OCI-LY7 (cell line): ENCODE data around the gene OR5H2. TPM values are rescaled to one million over a fixed set of nuclear protein-coding genes. Genes with fewer than 3 reads are reported as not detected.

Experiments
- BruUV-seq: library from RNA; stranded (reverse); fragments of 400-500 nt; replicated peaks from 2 replicates; lab custom pipeline; 2021; lab: Mats Ljungman, UMichigan
- CTCF ChIA-PET: fragments of 300-600 bp; sonication (Branson Sonifier 250); formaldehyde crosslinking; loops from one replicate; lab custom pipeline; 2022; ENCODE audit warnings: antibody characterized with exemption; ENCODE audit not compliant: unreplicated experiment; lab: Charles Lee
- POLR2A ChIA-PET: fragments of 300-600 bp; sonication (Branson Sonifier 250); formaldehyde crosslinking; loops from one replicate; lab custom pipeline; 2022; ENCODE audit warnings: antibody characterized with exemption; lab: Charles Lee
- DNase-seq: peaks from one replicate; pipeline ENCODE4 v3.0.0-alpha.2; 2015; ENCODE audit warnings: low spot score
- H2AFZ ChIP-seq: fragments of 200-600 bp; sonication (generic), shearing (Covaris generic); 2 replicates; pipeline ENCODE4 v1.6.1; 2014; ENCODE audit warnings: mild to moderate bottlenecking, antibody characterized with exemption, low read length, moderate library complexity
- H3K27ac ChIP-seq: fragments of 200-600 bp; sonication (generic); 2 replicates; pipeline ENCODE4 v1.5.1; 2014; ENCODE audit warnings: mixed run types, low read depth, mild to moderate bottlenecking, moderate library complexity, low read length, inconsistent platforms; ENCODE audit not compliant: poor library complexity, severe bottlenecking
- H3K36me3 ChIP-seq: fragments of 200-600 bp; sonication (generic); 2 replicates; pipeline ENCODE4 v1.6.1; 2014; ENCODE audit warnings: mild to moderate bottlenecking, antibody characterized with exemption, low read length, moderate library complexity, mixed read lengths; ENCODE audit not compliant: insufficient read depth
- H3K4me1 ChIP-seq: fragments of 200-600 bp; sonication (generic); 2 replicates; pipeline ENCODE4 v1.5.1; 2014; ENCODE audit warnings: mild to moderate bottlenecking, low read length; ENCODE audit not compliant: insufficient read depth, poor library complexity, severe bottlenecking
- H3K4me2 ChIP-seq: fragments of 200-600 bp; sonication (generic); 2 replicates; pipeline ENCODE4 v1.6.1; 2014; ENCODE audit warnings: mild to moderate bottlenecking, low read length
- H3K4me3 ChIP-seq: fragments of 200-600 bp; sonication (generic); 2 replicates; pipeline ENCODE4 v1.5.1; 2014; ENCODE audit warnings: mild to moderate bottlenecking, low read depth, low read length; ENCODE audit not compliant: poor library complexity, severe bottlenecking
- H3K79me2 ChIP-seq: fragments of 200-600 bp; sonication (generic); 2 replicates; pipeline ENCODE4 v1.6.1; 2016; ENCODE audit warnings: low read depth, mild to moderate bottlenecking, low read length, moderate library complexity, mixed read lengths; ENCODE audit not compliant: insufficient read depth
- H3K9me2 ChIP-seq: fragments of 200-600 bp; sonication (generic); 2 replicates; pipeline ENCODE4 v1.6.1; 2016; ENCODE audit warnings: mild to moderate bottlenecking, low read length, mixed read lengths; ENCODE audit not compliant: insufficient read depth
- H3K9me3 ChIP-seq: fragments of 200-600 bp; sonication (generic); 2 replicates; pipeline ENCODE4 v1.6.1; 2014; ENCODE audit warnings: mild to moderate bottlenecking, mixed run types, low read length, mixed read lengths
- H4K20me1 ChIP-seq: fragments of 200-600 bp; sonication (generic); 2 replicates; pipeline ENCODE4 v1.6.1; 2014; ENCODE audit warnings: mild to moderate bottlenecking, antibody characterized with exemption, low read length, moderate library complexity, mixed read lengths; ENCODE audit not compliant: insufficient read depth
- CTCF ChIP-seq: fragments of 200-600 bp; sonication (generic); conservative IDR thresholded peaks from 2 replicates; pipeline ENCODE4 v1.5.1; 2014; ENCODE audit warnings: mild to moderate bottlenecking, antibody characterized with exemption, low read length, moderate library complexity, mixed read lengths
- EZH2phosphoT487 ChIP-seq: fragments of 200-600 bp; sonication (generic); IDR thresholded peaks from 2 replicates; pipeline ENCODE4 v1.6.1; 2018; ENCODE audit warnings: low read depth, borderline replicate concordance, mild to moderate bottlenecking, mixed run types, antibody characterized with exemption, low read length, moderate library complexity, mixed read lengths
- intact Hi-C: fragments of 100-400 bp; cut with micrococcal nuclease; formaldehyde crosslinking; loops from one replicate; pipeline ENCODE4 v1.10.0; 2022; ENCODE audit not compliant: unreplicated experiment
- total RNA-seq, 2 experiments: library from RNA; depleted of rRNA in 1 of 2; stranded (reverse); fragments of >200 nt in 1 of 2; shearing (Covaris generic) in 1 of 2; gene quantifications; 2 replicates each; pipeline ENCODE4 v1.2.3, GENCODE V29; 2014 to 2022

OR5H2 gene
- total RNA-seq, 2 experiments from 2014 or later: not detected

DNA sequence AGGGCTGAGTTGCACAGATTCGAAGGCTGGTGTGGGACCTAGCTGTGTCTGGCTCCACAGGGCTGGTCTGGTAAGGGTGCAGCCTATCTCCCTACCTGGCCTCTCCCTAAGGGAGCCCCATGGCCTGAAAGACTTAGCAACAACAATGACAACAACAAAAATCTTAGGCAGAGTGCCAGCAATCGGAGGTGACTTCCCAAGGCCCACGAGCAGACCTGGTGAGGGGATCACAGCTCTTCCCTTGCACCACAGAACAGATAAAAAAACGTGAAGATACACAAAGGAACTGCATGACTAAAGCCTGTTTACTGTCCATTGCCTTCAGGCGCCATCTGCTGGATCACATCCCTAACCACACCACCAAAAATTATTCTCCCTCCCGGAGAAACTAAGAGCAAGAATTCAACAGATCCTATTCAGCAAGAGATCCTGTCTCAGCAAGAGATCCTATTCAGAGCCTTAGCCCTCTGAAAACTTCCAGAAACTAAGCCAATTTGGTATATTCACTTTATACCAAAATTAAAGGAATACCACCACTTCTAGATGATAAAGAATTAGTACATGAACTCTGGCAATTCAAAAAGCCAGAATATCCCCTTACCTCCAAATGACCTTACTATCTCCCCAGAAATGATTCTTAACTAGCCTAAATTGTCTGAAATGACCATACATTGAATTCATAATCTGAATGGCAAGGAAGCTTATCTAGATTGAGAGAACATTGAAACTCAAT, 47.3 kb downstream of the OR5H2 start:
- no peaks in the 10 kb centered on the region for H3K36me3 ChIP-seq
- CTCF ChIA-PET: interaction anchor here (0.5 kb wide), 1 partner anchor 299 kb away, joined by 3 read pairs; no protein-coding TSS in a partner anchor
- no peak overlapping the region for H3K4me2 ChIP-seq
- H3K79me2 ChIP-seq: no peaks in the 10 kb centered on the region
- peak; percentile 56 for DNase-seq
- H3K9me2 ChIP-seq: no peaks in the 10 kb centered on the region
- H3K27ac ChIP-seq: no peak overlapping the region
- H3K9me3 ChIP-seq: no peaks in the 10 kb centered on the region
- no peaks in the 10 kb centered on the region for H4K20me1 ChIP-seq
- intact Hi-C loops: loop anchor here (1.0 kb wide), 1 partner anchor 290 kb away; no protein-coding TSS in a partner anchor
- peak; percentile 90 for TF ChIP-seq CTCF
- TF ChIP-seq EZH2phosphoT487: no peak
- H3K4me1 ChIP-seq: no peaks in the 10 kb centered on the region
- no peak overlapping the region for H3K4me3 ChIP-seq
- no peak overlapping the region for H2AFZ ChIP-seq
- POLR2A ChIA-PET: no interaction called here
- BruUV-seq: no TSS peak

GRCh38 chr3:98331329-98331728, 49.0 kb downstream of the OR5H2 start:
- no peak overlapping the region for H3K4me2 ChIP-seq
- no peak overlapping the region for H3K4me3 ChIP-seq
- CTCF ChIA-PET: no interaction called here
- POLR2A ChIA-PET: no interaction called here
- no TSS peak for BruUV-seq
- no peaks in the 10 kb centered on the region for H3K9me2 ChIP-seq
- H3K9me3 ChIP-seq: no peaks in the 10 kb centered on the region
- no peaks in the 10 kb centered on the region for H3K36me3 ChIP-seq
- no peak overlapping the region for H3K27ac ChIP-seq
- H3K4me1 ChIP-seq: no peaks in the 10 kb centered on the region
- no peak for TF ChIP-seq EZH2phosphoT487
- no peak for TF ChIP-seq CTCF
- H4K20me1 ChIP-seq: no peaks in the 10 kb centered on the region
- DNase-seq: no peak
- no peak overlapping the region for H2AFZ ChIP-seq
- no peaks in the 10 kb centered on the region for H3K79me2 ChIP-seq
- intact Hi-C loops: no loop called here

Other genes with a start within 250 kb of the OR5H2 start
- not detected in 2 replicates for gene GABRR3, start 247.2 kb upstream of the OR5H2 start, total RNA-seq (2014; rRNA removed; shearing (Covaris generic))
- gene GABRR3, start 247.2 kb upstream of the OR5H2 start, total RNA-seq (2022): not detected in 2 replicates
- gene OR5AC2, start 195.3 kb upstream of the OR5H2 start, total RNA-seq (2014; rRNA removed; shearing (Covaris generic)): not detected in 2 replicates
- gene OR5AC2, start 195.3 kb upstream of the OR5H2 start, total RNA-seq (2022): not detected in 2 replicates
- gene OR5H1, start 151.8 kb upstream of the OR5H2 start, total RNA-seq (2014; rRNA removed; shearing (Covaris generic)): not detected in 2 replicates
- not detected in 2 replicates for gene OR5H1, start 151.8 kb upstream of the OR5H2 start, total RNA-seq (2022)
- gene OR5H14, start 135.0 kb upstream of the OR5H2 start, total RNA-seq (2014; rRNA removed; shearing (Covaris generic)): not detected in 2 replicates
- not detected in 2 replicates for gene OR5H14, start 135.0 kb upstream of the OR5H2 start, total RNA-seq (2022)
- gene OR5H15, start 115.8 kb upstream of the OR5H2 start, total RNA-seq (2014; rRNA removed; shearing (Covaris generic)): not detected in 2 replicates
- gene OR5H15, start 115.8 kb upstream of the OR5H2 start, total RNA-seq (2022): not detected in 2 replicates
- gene OR5H6, start 18.3 kb upstream of the OR5H2 start, total RNA-seq (2014; rRNA removed; shearing (Covaris generic)): not detected in 2 replicates
- gene OR5H6, start 18.3 kb upstream of the OR5H2 start, total RNA-seq (2022): not detected in 2 replicates
- not detected in 2 replicates for gene OR5K4, start 71.3 kb downstream of the OR5H2 start, total RNA-seq (2014; rRNA removed; shearing (Covaris generic))
- not detected in 2 replicates for gene OR5K4, start 71.3 kb downstream of the OR5H2 start, total RNA-seq (2022)
- not detected in 2 replicates for gene OR5K3, start 108.2 kb downstream of the OR5H2 start, total RNA-seq (2014; rRNA removed; shearing (Covaris generic))
- gene OR5K3, start 108.2 kb downstream of the OR5H2 start, total RNA-seq (2022): not detected in 2 replicates
- not detected in 2 replicates for gene OR5K1, start 180.7 kb downstream of the OR5H2 start, total RNA-seq (2014; rRNA removed; shearing (Covaris generic))
- not detected in 2 replicates for gene OR5K1, start 180.7 kb downstream of the OR5H2 start, total RNA-seq (2022)
- gene OR5K2, start 215.2 kb downstream of the OR5H2 start, total RNA-seq (2014; rRNA removed; shearing (Covaris generic)): not detected in 2 replicates
- gene OR5K2, start 215.2 kb downstream of the OR5H2 start, total RNA-seq (2022): not detected in 2 replicates
- 70.7 and 78.0 TPM in 2 replicates for gene CLDND1, start 240.4 kb downstream of the OR5H2 start, total RNA-seq (2014; rRNA removed; shearing (Covaris generic))
- 80.4 and 87.8 TPM in 2 replicates for gene CLDND1, start 240.4 kb downstream of the OR5H2 start, total RNA-seq (2022)
- gene GPR15, start 249.5 kb downstream of the OR5H2 start, total RNA-seq (2014; rRNA removed; shearing (Covaris generic)): 18.8 and 32.0 TPM in 2 replicates
- gene GPR15, start 249.5 kb downstream of the OR5H2 start, total RNA-seq (2022): 29.8 and 42.6 TPM in 2 replicates